ENCODE results near the gene ZNF460. TPM values are rescaled to one million over a fixed set of nuclear protein-coding genes. Genes with fewer than 3 reads are reported as not detected.

Gene ZNF460
- total and polyA plus RNA-seq, 2 of the 8 experiments (the other 6 are each of a cell fraction or from before 2014, with no cell fraction given): 9.3 to 57.9 TPM

- Histone ChIP-seq H3K27ac (ENCODE audit: low read depth, low read length) (no peak overlapping the region), H2BK15ac (ENCODE audit: low read length) (no peak overlapping the region), H3K4me2 (ENCODE audit: insufficient read depth in 1 of 2, low read depth in 2 of 2, low read length in 2 of 2) (peak overlapping the region; percentile 49 to 54; a peak in 3 of 4 replicates), H4K91ac (replicated peaks; ENCODE audit: insufficient read length, low read length) (no peak overlapping the region), H4K20me1 (replicated peaks in 1 of 2; ENCODE audit: control insufficient read depth in 1 of 2, insufficient read depth in 2 of 2, low read length in 2 of 2) (peaks cover 0 to 2% of the 10 kb centered on the region in 2 experiments), H4K8ac (ENCODE audit: extremely low read depth, insufficient read depth, low read length) (no peak overlapping the region; the same call in 1 of the 2 replicates), H3K14ac (ENCODE audit: insufficient read length) (no peak overlapping the region), H2AFZ (ENCODE audit: low read length) (0 out of 2 replicates have a peak overlapping the region, but pooled peaks have one; percentile 21), H3K79me2 (ENCODE audit: control insufficient read depth in 1 of 2, insufficient read depth in 2 of 2, low read length in 2 of 2) (peaks cover 10 to 19% of the 10 kb centered on the region in 2 experiments), H4K5ac (ENCODE audit: insufficient read length, low read depth, low read length) (no peak overlapping the region), H2BK12ac (ENCODE audit: low read depth, low read length) (no peak overlapping the region), H3K23ac (ENCODE audit: insufficient read length) (no peak overlapping the region), H2BK120ac (replicated peaks; ENCODE audit: low read depth, low read length) (no peak overlapping the region), H3K18ac (ENCODE audit: extremely low read depth, low read length) (no peak overlapping the region), H3K4me1 (replicated peaks in 1 of 4; ENCODE audit: control insufficient read depth in 3 of 4, insufficient read depth in 4 of 4, low read length in 3 of 4) (peaks cover 0 to 2% (median under 1%) of the 10 kb centered on the region in 4 experiments; a peak in 3 of 7 replicates), H2AK5ac (ENCODE audit: low read depth, low read length) (no peak overlapping the region), H3K27me3 (replicated peaks in 1 of 4; ENCODE audit: control insufficient read depth in 3 of 4, extremely low read depth in 1 of 4, insufficient read depth in 3 of 4, low read length in 3 of 4) (peaks cover 0 to 3% (median 0%) of the 10 kb centered on the region in 4 experiments; a peak in 4 of 7 replicates), H3K79me1 (ENCODE audit: low read depth, low read length) (peaks cover 8% of the 10 kb centered on the region), H3K56ac (replicated peaks; ENCODE audit: insufficient read length, low read depth, low read length) (no peak overlapping the region), H2BK5ac (ENCODE audit: low read depth, low read length) (no peak overlapping the region), H3K9me3 (ENCODE audit: insufficient read depth in 2 of 2, low read depth in 1 of 2, low read length in 1 of 2) (no peaks in the 10 kb centered on the region), H3K9ac (replicated peaks in 1 of 4; ENCODE audit: extremely low read depth in 1 of 4, low read depth in 3 of 4, low read length in 3 of 4) (no peak overlapping the region), H3K4ac (replicated peaks; ENCODE audit: insufficient read length, low read depth, low read length) (no peak overlapping the region), H2BK20ac (ENCODE audit: low read length) (no peak overlapping the region), H3K36me3 (ENCODE audit: control insufficient read depth in 2 of 4, insufficient read depth in 4 of 4, low read length in 3 of 4) (no peaks in the 10 kb centered on the region), H3K23me2 (ENCODE audit: low read depth, low read length) (peaks cover 7% of the 10 kb centered on the region), H3K4me3 (ENCODE audit: extremely low read depth in 1 of 4, insufficient read depth in 2 of 4, low read depth in 3 of 4, low read length in 4 of 4) (peak overlapping the region; percentile 8 to 56 (median 26); a peak in 6 of 8 replicates)
- TF ChIP-seq GABPA (IDR thresholded peaks at IDR 0.05; ENCODE audit: borderline replicate concordance, insufficient read depth, low read length): 0 out of 2 replicates have a peak, but pooled peaks have one; percentile 16
- TF ChIP-seq, protein P1, sequence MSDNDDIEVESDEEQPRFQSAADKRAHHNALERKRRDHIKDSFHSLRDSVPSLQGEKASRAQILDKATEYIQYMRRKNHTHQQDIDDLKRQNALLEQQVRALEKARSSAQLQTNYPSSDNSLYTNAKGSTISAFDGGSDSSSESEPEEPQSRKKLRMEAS (IDR thresholded peaks at IDR 0.05): no peak
- CTCF ChIA-PET (ENCODE audit: partially characterized antibody): no interaction called here
- FAIRE-seq (no peak), DNase-seq (ENCODE audit: low read depth in 1 of 2, low spot score in 2 of 2) (no peak)
- 16% methylated on average over 29 of the region's 29 CpGs; no CpG with 5 or more reads in 1 of the 2 experiments for WGBS, 2 experiments (ENCODE audit: extremely low coverage in 1 of 2, insufficient coverage in 1 of 2, insufficient read length in 1 of 2, insufficient replicate concordance in 2 of 2, low coverage in 1 of 2, low lambda C conversion rate in 2 of 2, missing lambda C conversion rate in 1 of 2)
- POLR2A ChIA-PET (ENCODE audit: partially characterized antibody): no interaction called here
These were observed 37.2 kb downstream of the ZNF460 start for GRCh38 chr19:57317503-57317902.
